Cardiac septum (tissue), 1 donor: ENCODE results near the gene CADM4. TPM values are rescaled to one million over a fixed set of nuclear protein-coding genes. Genes with fewer than 3 reads are reported as not detected.
"Not testable (repeated sequence)": the region's sequence is repeated elsewhere in the genome, so short reads cannot be mapped to it uniquely, and the experiment has no call there.

ENCODE experiments used
- DNase-seq: peaks from one replicate; pipeline ENCODE4 v3.0.0-alpha.2; 2020; ENCODE audit warnings: low spot score
- intact Hi-C: fragments of 100-400 bp; cut with DNase I; formaldehyde crosslinking; loops from one replicate; pipeline ENCODE4 v1.14.0; 2022
- total RNA-seq: library from RNA; stranded (reverse); fragmentation: NEBNext Ultra II Directional; extraction: Animal tissue kit (Norgen Biotek cat#: 25700); gene quantifications from one replicate; pipeline ENCODE4 v1.2.1, GENCODE V29; 2021
- donor health status: DM: no; HTN: no; CAD: no.

The CADM4 gene
- total RNA-seq, 1 donor from 2014 or later = 5.7 TPM

DNA sequence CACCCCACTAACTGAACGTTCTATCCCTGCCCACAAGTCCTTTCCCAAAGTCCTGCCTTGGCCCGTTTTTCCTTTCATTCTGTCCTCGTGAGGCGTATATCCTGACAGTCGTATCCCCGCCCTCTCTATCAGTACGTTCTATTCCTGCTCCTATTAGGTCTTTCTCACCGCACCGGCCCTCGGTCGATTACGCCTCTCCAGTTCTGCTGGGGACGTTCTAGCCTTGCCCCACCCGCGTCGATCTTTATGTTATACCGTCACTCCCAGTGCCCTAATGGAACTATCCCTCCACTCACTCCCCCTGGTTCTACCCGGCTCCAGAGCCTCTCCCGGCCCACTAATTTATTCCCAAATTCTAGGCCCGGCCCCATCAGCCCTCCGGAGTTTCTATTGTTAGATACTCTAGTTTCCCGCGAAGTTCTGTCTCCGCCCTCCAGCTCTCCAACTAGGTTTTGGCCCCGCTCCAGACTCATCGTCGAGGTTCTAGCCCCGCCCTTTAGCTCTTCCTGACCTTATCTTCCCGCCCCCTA, 28.3 kb upstream of the CADM4 start:
- intact Hi-C loops = loop anchor here (2.0 kb wide), 1 partner anchor 71 kb away; the partner anchor contains the start of genes IRGQ and ZNF576
- DNase-seq = no peak

DNA sequence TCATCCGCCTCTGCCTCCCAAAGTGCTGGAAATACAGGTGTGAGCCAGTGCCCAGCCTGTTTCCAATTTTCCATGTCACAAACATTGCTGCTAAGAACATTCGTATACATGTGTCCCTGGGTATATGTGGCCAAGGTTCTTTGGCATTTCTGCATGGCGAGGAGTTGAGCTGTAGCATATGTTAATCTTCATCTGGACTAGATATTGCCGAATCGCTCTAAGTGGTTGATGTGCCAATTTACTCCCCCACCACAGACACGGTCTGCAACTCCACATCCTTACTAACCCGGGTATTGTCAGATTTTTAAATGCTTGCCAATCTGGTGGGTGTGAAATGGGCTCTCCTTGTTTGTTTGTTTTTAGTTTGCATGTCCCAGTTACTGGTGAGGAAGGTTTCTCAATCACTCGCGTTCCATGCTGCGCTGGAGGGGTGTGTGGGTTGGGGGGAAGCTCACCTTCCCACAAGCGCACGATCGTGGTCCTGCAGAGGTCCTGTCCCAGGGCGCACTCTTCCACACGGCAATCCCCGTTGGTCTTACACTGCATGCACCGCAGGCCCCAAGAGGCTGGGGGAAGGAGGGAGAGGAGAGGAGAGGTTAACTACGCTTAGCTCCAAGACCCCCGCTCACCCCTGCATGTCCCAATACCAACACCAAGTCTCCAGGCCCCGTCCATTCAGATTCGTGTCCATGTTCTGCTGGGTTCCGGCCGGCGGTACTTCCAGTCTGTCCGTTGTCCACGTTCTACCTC, 27.7 kb upstream of the CADM4 start:
- intact Hi-C loops = no loop called here
- DNase-seq = no peak

DNA sequence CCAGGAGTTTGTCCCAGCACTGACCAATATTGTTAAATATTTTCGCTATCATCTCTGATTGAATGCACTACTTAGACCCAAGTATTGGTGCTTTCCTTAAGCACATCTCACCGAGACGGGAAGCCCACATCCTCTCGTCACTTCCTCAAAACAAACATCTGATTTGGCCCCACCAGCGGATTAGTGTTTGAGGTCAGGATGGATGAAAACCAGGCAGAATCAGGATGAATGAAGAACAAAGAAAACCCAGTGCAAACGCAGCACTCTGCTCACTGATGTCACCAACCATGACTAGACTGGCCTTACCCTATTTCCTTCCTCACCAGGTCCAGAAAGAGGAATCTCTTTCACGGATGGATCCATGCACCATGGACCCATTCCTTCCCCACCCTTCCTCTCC, 24.4 kb upstream of the CADM4 start:
- intact Hi-C loops = no loop called here
- DNase-seq = no peak

DNA sequence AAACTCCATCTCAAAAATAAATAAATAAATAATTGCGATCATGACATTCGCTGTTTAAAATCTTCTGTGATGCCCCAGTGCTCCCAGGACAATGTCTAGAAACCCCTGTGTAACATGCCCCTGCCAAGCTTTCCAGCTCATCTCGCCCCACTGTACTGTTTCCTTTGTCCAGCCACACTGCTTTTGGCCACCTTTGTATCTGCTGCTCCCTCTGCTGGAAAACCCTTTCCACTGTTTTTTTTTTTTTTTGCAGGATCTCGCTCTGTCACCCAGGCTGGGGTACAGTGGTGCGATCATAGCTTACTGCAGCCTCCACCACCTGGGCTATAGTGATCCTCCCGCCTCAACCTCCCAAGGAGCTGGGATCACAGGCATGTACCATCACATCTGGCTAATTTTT, 22.8 kb upstream of the CADM4 start:
- no peak for DNase-seq
- intact Hi-C loops = no loop called here

DNA sequence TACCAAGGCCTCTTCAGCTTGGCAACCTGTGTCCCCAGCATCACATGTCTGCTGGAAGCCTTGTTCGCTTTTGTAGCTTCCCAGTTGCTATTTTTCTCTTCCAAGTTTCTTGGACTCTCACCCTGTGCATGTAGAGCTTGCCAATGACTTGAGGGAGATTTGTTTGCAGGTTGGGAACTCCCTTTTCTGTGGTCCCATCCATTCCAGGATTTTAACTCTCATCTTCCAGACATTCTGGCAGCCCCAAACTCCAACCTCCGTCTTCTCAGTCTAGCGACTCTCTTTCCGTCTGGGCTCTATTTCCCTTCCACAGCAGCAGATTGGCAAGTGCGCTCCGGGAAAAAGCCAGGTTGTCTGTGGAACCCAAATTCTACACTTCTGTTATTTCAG, 21.3 kb upstream of the CADM4 start:
- no peak for DNase-seq
- intact Hi-C loops = no loop called here

DNA sequence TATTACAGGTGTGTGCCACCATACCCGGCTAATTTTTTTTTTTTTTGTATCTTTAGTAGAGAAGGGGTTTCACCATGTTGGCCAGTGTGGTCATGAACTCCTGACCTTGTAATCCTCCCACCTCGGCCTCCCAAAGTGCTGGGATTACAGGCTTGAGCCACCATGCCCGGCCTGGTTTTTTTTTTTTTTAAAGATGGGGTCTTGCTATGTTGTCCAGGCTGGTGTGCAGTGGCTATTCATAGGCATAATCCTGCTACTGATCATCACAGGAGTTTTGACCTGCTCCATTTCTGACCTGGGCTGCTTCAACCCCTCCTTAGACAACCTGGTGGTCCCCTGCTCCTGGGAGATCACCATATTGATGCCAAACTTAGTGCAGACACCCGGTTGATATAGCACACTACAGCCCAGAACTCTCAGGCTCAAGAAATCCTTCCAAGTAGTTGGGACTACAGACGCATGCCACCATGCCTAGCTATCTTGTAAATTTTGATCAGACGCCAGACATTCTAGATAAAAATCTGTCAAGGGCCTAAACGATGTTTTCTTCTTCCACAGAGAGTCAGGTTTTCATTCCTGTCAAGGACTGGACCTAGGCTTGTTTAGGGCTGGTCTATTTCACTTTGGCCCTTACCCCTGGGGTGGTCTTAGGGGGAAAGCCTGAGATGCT, 20.8 kb upstream of the CADM4 start:
- intact Hi-C loops = no loop called here
- no peak for DNase-seq

DNA sequence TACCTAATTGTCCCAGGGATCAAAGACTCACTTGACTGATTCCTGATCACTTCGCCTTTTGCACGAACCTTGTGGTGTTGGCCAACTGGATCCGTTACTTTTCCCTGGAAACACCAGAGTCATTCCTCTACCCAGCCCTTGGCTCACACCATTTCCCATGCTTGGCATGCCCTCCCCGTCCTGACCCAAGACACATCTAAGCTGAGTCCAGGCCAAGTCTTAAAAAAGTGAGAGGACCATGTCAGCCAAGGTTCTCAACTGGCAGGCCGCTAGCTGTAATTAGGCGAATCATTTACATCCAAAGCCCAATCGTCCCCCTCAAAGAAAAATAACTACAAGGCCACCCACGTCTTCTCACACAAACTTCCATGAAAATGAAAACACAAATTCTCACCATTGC, 18.8 kb upstream of the CADM4 start:
- intact Hi-C loops = no loop called here
- no peak for DNase-seq

DNA sequence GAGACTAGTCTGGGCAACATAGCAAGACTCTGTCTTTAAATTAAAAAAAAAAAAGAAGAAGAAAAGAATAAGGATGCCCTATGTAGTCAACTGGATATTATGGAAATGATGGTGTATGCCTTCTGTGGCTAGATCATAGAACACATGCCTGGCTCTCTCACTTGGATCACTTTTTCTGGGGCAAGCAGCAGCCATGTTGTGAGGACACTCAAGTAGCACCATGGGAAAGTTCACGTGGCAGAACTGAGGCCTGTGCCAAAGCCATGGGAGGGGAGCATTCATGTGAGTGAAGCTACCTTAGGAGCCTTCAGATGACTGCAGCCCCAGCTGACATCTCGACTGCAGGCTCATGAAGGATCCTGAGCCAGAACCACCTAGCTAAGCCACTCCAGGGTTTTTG, 18.4 kb upstream of the CADM4 start:
- intact Hi-C loops = no loop called here
- no peak for DNase-seq

DNA sequence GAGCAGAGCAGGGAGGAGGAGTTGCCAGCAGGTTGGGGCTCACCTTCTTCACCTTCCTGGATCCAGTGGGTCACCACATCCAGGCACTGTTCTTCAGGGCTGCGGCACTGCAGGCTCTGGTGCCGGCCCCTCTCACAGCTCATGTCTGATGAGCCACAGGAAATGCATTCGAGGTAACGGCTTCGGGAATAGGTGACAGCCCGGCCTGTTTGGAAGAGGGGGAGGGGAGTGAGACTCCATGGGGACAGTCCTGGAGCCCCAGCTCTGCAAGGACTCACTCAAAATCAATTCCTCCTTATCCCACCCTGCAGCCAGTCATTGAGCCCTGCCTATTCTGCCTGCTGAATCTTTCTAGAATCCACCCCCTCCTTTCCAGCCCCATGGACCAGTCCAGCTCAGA, 16.8 kb upstream of the CADM4 start:
- intact Hi-C loops = no loop called here
- DNase-seq = no peak

DNA sequence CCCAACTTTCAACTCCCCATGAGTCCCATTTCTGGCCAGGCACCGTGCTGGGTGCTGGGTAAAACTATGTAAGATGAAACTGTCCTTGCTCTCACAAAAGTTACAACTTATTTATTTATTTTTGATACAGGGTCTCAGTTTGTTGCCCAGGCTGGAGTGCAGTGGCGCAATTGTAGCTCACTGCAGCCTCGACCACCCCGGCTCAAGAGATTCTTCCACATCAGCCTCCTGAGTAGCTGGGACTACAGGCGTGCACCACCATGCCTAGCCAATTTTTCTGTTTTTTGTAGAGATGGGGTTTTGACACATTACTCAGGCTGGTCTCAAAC, 12.9 kb upstream of the CADM4 start:
- no peak for DNase-seq
- intact Hi-C loops = loop anchor here (1.0 to 5.0 kb wide), 3 partner anchors 100 to 205 kb away; no protein-coding TSS in a partner anchor

DNA sequence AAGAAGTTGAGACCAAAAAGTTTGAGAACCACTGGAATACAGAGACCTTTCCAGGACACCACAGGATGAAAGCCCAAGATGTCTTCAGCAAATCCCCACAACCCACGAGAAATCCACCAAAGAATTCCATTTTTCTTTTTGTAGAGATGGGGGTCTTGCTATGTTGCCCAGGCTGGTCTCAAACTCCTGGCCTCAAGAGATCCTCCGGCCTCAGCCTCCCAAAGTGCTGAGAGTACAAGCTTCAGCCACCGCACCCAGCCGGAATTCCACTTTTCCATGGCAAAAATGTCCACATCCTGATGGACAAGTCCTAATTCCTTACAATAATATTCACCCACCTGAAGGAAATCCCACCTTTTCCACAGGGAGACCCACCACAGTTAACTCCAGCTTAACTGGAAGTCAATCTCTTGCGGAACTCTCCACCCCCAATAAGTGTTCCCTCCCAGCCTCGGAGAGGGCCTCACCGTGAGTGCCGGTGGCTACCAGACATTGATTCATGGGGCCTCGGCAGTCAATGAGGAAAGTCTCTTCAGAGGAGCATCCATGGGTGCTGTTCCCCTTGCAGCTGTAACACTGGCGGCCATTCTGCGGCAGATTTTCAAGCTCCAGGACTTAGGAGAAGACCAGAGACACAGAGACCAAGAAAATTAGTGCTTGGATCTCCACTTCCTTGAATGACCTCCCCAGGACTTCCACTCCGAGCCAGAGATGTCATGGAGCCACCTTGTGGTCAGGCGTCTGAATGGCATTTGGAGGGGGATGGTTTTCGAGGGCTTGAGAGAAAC, 12.3 kb upstream of the CADM4 start:
- intact Hi-C loops = loop anchor here (1.0 to 5.0 kb wide), 3 partner anchors 100 to 205 kb away; no protein-coding TSS in a partner anchor
- DNase-seq = no peak

DNA sequence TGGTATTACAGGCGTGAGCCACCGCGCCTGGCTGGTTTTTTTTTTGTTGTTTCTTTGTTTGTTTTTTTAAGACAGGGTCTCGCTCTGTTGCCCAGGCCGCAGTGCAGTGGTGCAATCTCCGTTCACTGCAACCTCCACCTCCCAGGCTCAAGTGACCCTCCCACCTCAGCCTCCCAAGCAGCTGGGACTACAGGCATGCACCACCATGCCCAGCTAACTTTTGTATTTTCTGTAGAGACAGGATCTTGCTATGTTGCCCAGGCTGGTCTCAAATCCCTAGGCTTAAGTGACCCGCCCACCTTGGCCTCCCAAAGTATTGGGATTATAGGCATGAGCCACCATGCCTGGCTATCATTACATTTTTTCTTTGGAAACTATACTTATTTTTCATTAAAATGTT, 10.6 kb upstream of the CADM4 start:
- DNase-seq = not testable (repeated sequence)
- intact Hi-C loops = loop anchor here (5.0 kb wide), 2 partner anchors 98 to 203 kb away; no protein-coding TSS in a partner anchor

DNA sequence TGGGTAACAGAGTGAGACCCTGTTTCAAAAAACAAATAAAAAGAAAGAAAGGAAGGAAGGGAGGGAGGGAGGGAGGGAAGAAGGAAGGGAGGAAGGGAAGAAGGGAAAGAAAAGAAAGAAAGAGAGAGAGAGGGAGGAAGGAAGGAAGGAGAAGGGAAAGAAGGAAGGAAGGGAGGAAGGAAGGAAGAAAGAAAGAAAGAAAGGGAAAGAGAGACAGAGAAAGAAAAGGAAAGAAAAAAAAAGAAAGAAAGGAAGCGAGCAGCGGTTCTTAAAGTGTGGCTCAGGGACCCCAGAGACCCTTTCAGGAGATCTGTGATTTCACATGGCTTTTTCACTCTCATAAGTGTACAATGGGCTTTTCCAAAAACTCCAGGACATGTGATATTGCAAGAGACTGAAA, 9.9 kb upstream of the CADM4 start:
- intact Hi-C loops = no loop called here
- DNase-seq = no peak

DNA sequence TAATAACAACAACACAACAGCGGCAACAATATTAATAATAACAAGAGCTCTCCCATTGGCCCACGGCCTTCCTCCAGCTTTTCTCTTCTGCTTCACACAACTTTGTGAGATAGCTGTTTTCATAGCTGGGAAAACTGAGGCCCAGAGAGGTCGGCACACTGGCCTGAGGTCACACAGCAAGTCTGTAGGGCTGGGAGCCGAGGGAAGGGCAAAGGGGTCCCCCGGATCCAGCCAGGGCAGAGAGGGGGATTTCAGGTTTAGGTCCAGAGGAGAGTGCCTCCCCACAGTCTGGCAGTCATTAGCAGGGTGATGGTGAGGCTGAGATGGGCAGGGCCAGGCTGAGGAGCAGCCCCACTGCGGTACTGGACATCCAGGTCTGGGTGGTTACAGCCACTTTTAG, 9.0 kb upstream of the CADM4 start:
- no peak for DNase-seq
- intact Hi-C loops = no loop called here

DNA sequence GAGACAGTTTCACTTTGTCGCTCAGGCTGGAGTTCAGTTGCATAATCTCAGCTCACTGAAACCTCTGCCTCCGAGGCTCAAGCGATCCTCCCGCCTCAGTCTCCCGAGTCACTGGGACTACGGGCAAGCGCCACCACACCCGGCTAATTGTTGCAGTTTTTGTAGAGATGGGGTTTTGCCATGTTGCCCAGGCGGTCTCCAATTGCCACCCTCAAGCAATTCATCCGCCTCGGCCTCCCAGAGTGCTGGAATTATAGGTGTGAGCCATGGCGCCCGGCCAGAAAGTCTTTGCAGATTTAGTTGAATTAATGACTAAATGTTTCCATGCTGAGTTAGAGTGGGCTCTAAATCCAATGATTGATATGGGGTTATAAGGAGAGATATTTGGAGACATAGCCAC, 4.5 kb upstream of the CADM4 start:
- intact Hi-C loops = no loop called here
- DNase-seq = no peak

DNA sequence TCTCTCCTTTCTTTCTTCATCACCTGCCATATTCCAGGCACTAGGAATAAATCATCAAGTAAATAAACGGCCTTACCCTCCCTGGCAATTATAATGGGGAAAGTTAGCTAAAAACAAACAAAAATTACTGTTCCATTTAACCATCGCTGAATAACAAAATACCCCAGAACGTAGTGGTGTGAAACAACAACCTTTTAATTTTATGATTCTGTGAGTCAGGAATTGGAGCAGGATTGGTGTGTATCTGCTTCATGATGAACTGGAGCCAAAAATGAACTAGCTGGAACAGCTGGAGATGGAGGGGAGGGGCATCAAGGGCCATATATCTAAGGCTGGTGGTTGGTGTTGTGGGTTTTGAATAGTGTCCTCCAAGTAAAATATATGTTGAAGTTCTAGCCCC, 3.7 kb upstream of the CADM4 start:
- intact Hi-C loops = no loop called here
- no peak for DNase-seq

DNA sequence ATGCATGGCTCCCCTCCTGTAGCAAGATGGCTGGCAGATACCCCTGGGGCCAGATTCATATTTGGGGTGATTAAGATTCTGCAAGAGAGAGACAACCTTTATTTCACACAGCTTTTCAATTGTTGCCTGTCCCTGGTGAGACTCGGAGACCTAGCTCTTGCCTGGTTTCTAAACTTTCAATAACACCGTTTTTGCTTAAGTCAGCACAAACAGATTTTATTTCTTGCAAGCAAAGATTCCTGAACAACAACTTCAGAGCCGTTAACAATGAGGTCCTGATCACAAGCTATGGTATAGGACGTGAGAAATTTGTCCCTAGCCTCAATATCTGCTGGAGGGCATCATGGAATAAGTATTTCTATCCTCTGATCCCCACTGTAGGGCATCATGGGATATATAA, 2.9 kb upstream of the CADM4 start:
- no peak for DNase-seq
- intact Hi-C loops = no loop called here

DNA sequence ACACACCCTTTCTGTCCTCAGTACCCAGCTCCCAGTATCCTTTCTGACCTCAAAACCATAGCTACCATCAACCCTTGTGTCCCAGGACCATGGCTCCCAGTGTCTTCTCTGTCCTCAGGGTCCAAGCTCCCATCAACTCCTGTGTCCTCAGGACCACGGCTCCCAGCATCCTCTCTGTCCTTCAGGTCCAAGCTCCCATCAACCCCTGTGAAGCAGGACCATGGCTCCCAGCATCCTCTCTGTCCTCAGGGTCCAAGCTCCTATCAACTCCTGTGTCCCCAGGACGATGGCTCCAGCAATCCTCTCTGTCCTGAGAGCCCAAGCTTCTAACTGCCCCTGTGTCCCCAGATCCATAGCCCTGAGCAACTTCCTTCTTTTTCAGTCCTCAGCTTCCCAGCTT, 1.7 kb upstream of the CADM4 start:
- DNase-seq = no peak
- intact Hi-C loops = no loop called here

DNA sequence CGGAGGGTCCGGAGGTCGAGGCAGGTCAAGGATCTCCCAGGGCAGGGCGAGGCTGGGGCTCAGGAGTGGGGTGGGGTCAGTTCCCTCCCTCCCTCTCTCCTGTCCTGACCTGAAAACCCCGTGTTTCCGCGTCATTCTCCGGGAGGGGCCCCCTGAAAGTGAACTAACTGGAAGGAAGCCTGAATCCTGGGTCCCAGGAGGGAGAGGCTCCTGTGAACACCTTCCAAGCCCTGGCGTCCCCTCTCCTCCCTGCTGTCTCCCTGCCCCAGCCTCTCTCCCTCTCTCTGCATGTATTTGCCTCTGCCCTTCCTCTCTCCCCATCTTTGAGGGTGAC, 741 bp upstream of the CADM4 start:
- no peak for DNase-seq
- intact Hi-C loops = no loop called here

DNA sequence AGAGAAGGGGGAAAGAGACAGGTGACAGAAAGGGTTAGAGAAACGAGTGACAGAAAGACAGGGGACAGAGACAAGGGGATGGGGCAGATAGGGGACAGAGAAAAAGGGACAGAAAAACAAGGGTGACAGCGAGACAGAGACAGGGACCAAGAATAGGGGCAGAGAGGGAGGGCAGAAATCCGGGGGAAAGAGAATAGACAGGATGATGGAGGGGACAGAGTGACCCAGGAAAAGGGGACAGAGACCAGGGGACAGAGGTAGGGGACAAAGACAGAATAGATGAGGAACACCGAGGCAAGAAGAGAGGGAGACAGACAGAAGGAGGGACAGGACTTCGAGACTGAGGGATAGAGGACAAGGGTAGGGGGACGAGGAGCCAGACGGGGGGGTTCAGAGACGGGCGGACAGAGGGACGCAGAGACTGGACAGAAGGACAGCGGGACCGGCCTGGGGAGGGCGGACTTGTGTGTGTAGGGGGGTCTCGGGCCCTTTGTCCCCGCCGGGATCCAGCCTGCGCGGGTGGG, 593 bp downstream of the CADM4 start:
- DNase-seq = no peak
- intact Hi-C loops = no loop called here
